ENCODE data around the gene OR7D4. TPM values are rescaled to one million over a fixed set of nuclear protein-coding genes. Genes with fewer than 3 reads are reported as not detected.

Gene OR7D4
- polyA plus RNA-seq, 1 of the 3 experiments (the other 2 are of a cell fraction), result not detected

DNA sequence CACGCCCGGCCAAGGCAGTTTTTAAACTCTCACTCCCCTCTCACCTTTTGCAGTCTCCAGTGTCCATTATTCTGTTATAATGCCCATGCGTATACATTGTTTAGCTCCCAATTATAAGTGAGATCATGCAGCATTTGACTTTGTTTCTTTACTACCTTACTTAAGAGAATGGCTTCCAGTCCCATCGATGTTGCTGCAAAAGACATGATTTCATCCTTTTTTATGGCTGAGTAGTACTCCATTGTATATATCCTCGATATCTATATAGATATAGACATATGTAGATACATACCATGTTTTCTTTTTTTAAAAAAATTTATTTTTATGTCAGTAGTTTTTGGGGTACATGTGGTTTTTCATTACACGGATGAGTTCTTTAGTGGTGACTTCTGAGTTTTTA is 32.2 kb downstream of the OR7D4 start:
- no peaks in the 10 kb centered on the region for H3K36me3 ChIP-seq (replicated peaks in 1 of 2; ENCODE audit: control insufficient read depth in 1 of 2, insufficient read depth in 2 of 2, low read length in 1 of 2)
- no peaks in the 10 kb centered on the region for H3F3A ChIP-seq (replicated peaks; ENCODE audit: insufficient read depth)
- H3K4me3 ChIP-seq (ENCODE audit: low read depth in 2 of 2, low read length in 1 of 2), result no peak overlapping the region
- no peaks in the 10 kb centered on the region for H3K9me3 ChIP-seq
- H3K27me3 ChIP-seq (ENCODE audit: insufficient read depth), result no peaks in the 10 kb centered on the region; the same call in 1 of the 2 replicates
- no peak overlapping the region for H2AFZ ChIP-seq (ENCODE audit: low read depth)
- no peaks in the 10 kb centered on the region for H3K4me1 ChIP-seq (ENCODE audit: control insufficient read depth in 1 of 2, insufficient read depth in 2 of 2, low read depth in 1 of 2, low read length in 1 of 2)
- TF ChIP-seq NRF1 (IDR thresholded peaks at IDR 0.05; ENCODE audit: low read depth, low read length) (no peak), POLR2AphosphoS5 (IDR thresholded peaks at IDR 0.05; ENCODE audit: low read depth, low read length) (no peak), RFX5 (IDR thresholded peaks at IDR 0.05; ENCODE audit: low read length) (no peak)
- no peak overlapping the region for H3K9ac ChIP-seq
- no peak overlapping the region for H3K27ac ChIP-seq (ENCODE audit: low read depth in 2 of 2, low read length in 1 of 2)
- no peak for DNase-seq
- no peaks in the 10 kb centered on the region for H3K9me2 ChIP-seq
- H4K20me1 ChIP-seq (ENCODE audit: insufficient read depth), result no peaks in the 10 kb centered on the region
- 32% methylated on average over 6 of the region's 6 CpGs for WGBS (ENCODE audit: low lambda C conversion rate)
- no peaks in the 10 kb centered on the region for H3K79me2 ChIP-seq (ENCODE audit: insufficient read depth)
- no peak overlapping the region for H3K4me2 ChIP-seq
- CTCF ChIA-PET, result no interaction called here
- POLR2A ChIA-PET, result no interaction called here

DNA sequence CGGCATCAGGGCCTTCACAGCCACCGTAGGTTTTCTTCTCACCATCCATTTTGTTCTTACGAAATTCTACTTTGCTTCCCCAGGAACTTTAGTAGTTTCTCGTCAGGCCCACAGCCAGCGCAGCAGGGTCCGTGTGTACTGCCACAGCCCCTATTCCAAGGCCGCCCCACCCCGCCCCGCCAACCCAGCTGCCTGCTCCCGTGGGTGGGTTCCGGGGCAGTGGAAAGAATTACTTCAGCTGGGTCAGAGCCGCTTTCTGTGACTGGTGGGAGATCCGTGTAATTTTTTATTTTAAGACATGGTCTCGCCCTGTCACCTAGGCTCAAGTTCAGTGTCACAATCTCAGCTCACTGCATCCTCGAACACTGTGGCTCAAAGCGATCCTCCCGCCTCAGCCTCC is 36.4 kb downstream of the OR7D4 start:
- Histone ChIP-seq H3K4me3 (ENCODE audit: low read depth in 2 of 2, low read length in 1 of 2) (no peak overlapping the region), H3K9me3 (no peaks in the 10 kb centered on the region), H3K79me2 (ENCODE audit: insufficient read depth) (no peaks in the 10 kb centered on the region), H2AFZ (ENCODE audit: low read depth) (no peak overlapping the region), H3K27ac (ENCODE audit: low read depth in 2 of 2, low read length in 1 of 2) (no peak overlapping the region), H3K9me2 (no peaks in the 10 kb centered on the region), H3K36me3 (replicated peaks in 1 of 2; ENCODE audit: control insufficient read depth in 1 of 2, insufficient read depth in 2 of 2, low read length in 1 of 2) (no peaks in the 10 kb centered on the region), H3K27me3 (ENCODE audit: insufficient read depth) (peaks cover 6% of the 10 kb centered on the region; the same call in 1 of the 2 replicates), H3K4me2 (no peak overlapping the region), H3F3A (replicated peaks; ENCODE audit: insufficient read depth) (no peaks in the 10 kb centered on the region), H4K20me1 (ENCODE audit: insufficient read depth) (no peaks in the 10 kb centered on the region), H3K9ac (no peak overlapping the region), H3K4me1 (ENCODE audit: control insufficient read depth in 1 of 2, insufficient read depth in 2 of 2, low read depth in 1 of 2, low read length in 1 of 2) (no peaks in the 10 kb centered on the region)
- no peak for DNase-seq
- CTCF ChIA-PET, result no interaction called here
- WGBS (ENCODE audit: low lambda C conversion rate), result 42% methylated on average over 15 of the region's 17 CpGs
- POLR2A ChIA-PET, result no interaction called here
- TF ChIP-seq NRF1 (IDR thresholded peaks at IDR 0.05; ENCODE audit: low read depth, low read length), result no peak
- TF ChIP-seq, protein P1, sequence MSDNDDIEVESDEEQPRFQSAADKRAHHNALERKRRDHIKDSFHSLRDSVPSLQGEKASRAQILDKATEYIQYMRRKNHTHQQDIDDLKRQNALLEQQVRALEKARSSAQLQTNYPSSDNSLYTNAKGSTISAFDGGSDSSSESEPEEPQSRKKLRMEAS (IDR thresholded peaks at IDR 0.05; ENCODE audit: low read depth), result no peak
- no peak for TF ChIP-seq TCF12 (IDR thresholded peaks at IDR 0.05)
- TF ChIP-seq, protein P2, sequence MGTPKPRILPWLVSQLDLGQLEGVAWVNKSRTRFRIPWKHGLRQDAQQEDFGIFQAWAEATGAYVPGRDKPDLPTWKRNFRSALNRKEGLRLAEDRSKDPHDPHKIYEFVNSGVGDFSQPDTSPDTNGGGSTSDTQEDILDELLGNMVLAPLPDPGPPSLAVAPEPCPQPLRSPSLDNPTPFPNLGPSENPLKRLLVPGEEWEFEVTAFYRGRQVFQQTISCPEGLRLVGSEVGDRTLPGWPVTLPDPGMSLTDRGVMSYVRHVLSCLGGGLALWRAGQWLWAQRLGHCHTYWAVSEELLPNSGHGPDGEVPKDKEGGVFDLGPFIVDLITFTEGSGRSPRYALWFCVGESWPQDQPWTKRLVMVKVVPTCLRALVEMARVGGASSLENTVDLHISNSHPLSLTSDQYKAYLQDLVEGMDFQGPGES (IDR thresholded peaks at IDR 0.05; ENCODE audit: low read depth, low read length), result no peak
- no peak for TF ChIP-seq FOXM1 (IDR thresholded peaks at IDR 0.05; ENCODE audit: low read depth)
- TF ChIP-seq, protein P3, sequence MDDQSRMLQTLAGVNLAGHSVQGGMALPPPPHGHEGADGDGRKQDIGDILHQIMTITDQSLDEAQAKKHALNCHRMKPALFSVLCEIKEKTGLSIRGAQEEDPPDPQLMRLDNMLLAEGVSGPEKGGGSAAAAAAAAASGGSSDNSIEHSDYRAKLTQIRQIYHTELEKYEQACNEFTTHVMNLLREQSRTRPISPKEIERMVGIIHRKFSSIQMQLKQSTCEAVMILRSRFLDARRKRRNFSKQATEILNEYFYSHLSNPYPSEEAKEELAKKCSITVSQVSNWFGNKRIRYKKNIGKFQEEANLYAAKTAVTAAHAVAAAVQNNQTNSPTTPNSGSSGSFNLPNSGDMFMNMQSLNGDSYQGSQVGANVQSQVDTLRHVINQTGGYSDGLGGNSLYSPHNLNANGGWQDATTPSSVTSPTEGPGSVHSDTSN (IDR thresholded peaks at IDR 0.05), result no peak
- no peak for TF ChIP-seq SIN3A (IDR thresholded peaks at IDR 0.05; ENCODE audit: borderline replicate concordance, low read depth, low read length)
- TF ChIP-seq JUND (IDR thresholded peaks at IDR 0.05), result no peak
- TF ChIP-seq, protein P4, sequence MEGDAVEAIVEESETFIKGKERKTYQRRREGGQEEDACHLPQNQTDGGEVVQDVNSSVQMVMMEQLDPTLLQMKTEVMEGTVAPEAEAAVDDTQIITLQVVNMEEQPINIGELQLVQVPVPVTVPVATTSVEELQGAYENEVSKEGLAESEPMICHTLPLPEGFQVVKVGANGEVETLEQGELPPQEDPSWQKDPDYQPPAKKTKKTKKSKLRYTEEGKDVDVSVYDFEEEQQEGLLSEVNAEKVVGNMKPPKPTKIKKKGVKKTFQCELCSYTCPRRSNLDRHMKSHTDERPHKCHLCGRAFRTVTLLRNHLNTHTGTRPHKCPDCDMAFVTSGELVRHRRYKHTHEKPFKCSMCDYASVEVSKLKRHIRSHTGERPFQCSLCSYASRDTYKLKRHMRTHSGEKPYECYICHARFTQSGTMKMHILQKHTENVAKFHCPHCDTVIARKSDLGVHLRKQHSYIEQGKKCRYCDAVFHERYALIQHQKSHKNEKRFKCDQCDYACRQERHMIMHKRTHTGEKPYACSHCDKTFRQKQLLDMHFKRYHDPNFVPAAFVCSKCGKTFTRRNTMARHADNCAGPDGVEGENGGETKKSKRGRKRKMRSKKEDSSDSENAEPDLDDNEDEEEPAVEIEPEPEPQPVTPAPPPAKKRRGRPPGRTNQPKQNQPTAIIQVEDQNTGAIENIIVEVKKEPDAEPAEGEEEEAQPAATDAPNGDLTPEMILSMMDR (IDR thresholded peaks at IDR 0.05), result no peak
- no peak for TF ChIP-seq EP300 (IDR thresholded peaks at IDR 0.05; ENCODE audit: borderline replicate concordance in 1 of 2, low read depth in 1 of 2, low read length in 1 of 2)
- no peak for TF ChIP-seq CHD2 (IDR thresholded peaks at IDR 0.05; ENCODE audit: low read length, partially characterized antibody)
